ENCODE data around the gene DLG2.

The DLG2 gene

DNA sequence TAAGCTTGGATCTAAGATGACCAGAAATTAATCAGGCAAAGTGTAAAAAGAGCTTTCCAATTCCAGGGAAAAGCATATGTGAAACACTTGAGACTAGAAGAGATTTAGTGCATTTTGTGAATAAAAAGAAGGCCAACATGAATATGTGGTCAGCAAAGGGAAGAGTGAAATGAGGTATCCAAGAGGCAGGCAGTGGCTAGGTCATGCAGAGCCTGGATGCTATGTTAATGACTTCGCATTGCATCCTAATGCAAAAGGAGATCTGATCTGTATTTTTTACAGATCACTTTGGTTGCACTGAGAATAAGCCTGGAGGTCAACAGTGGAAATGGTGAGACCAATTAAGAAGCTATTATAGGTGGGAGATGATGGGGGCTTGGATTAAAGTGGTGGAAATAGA lies 1699.7 kb downstream of the DLG2 start:
- TF ChIP-seq CTCF (IDR thresholded peaks at IDR 0.05; ENCODE audit: low read depth, low read length): no peak
- DNase-seq (ENCODE audit: low read depth, low spot score): no peak
- no peak overlapping the region for H3K4me3 ChIP-seq (ENCODE audit: low read depth, low read length)
- in situ Hi-C loops (cut with HindIII; ENCODE audit: low sequenced_read_pairs): no loop called here

- no peak for DNase-seq (ENCODE audit: low read depth, low spot score)
- in situ Hi-C loops (cut with HindIII; ENCODE audit: low sequenced_read_pairs): no loop called here
- no peak for TF ChIP-seq CTCF (IDR thresholded peaks at IDR 0.05; ENCODE audit: low read depth, low read length)
- H3K4me3 ChIP-seq (ENCODE audit: low read depth, low read length): no peak overlapping the region
Observed at GRCh38 chr11:83924795-83925542, 1702.2 kb downstream of the DLG2 start.

GRCh38 chr11:83923961-83924360 lies 1703.2 kb downstream of the DLG2 start:
- no peak for DNase-seq (ENCODE audit: low read depth, low spot score)
- in situ Hi-C loops (cut with HindIII; ENCODE audit: low sequenced_read_pairs): no loop called here
- no peak overlapping the region for H3K4me3 ChIP-seq (ENCODE audit: low read depth, low read length)
- no peak for TF ChIP-seq CTCF (IDR thresholded peaks at IDR 0.05; ENCODE audit: low read depth, low read length)

DNA sequence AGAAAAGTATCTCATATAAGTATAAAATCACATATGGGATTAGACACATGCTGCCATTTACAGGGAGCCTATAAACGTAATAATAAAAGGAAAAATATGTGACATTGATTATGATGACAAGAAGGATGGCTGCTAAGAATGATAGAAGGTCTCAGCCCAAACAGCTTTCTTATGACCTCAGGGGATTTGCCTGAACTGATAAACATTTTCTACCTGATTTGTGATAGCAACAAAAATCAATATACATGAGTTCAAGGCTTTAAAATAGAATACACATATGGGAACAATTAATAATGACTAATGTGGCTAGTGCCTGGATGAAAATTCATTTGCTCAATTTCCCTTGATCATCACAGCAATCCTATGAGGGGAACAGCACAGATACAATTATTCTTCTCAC lies 1704.2 kb downstream of the DLG2 start:
- TF ChIP-seq CTCF (IDR thresholded peaks at IDR 0.05; ENCODE audit: low read depth, low read length): no peak
- H3K4me3 ChIP-seq (ENCODE audit: low read depth, low read length): no peak overlapping the region
- in situ Hi-C loops (cut with HindIII; ENCODE audit: low sequenced_read_pairs): no loop called here
- DNase-seq (ENCODE audit: low read depth, low spot score): no peak

DNA sequence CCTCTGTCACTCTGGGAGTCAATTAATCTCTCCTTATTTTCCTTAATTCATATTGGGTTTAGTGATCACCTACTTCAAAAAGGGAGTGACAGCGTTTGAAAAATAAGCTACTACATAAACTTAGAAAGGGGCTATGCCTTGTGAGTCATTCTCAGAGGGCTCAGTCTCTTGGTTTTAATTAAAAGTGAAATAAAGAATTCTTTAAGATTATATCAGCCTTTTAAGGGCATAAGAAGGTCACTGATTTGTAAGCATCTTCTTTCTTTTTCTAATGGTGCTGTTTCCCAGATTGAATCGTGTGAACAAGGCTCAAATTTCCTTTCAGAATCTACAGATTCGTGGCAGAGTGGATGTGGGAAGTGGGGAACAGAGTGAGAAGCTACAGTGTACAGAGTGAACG lies 1704.8 kb downstream of the DLG2 start:
- in situ Hi-C loops (cut with HindIII; ENCODE audit: low sequenced_read_pairs): no loop called here

GRCh38 chr11:83921447-83922192 lies 1705.5 kb downstream of the DLG2 start:
- no peak overlapping the region for H3K4me3 ChIP-seq (ENCODE audit: low read depth, low read length)
- no peak for DNase-seq (ENCODE audit: low read depth, low spot score)
- no peak for TF ChIP-seq CTCF (IDR thresholded peaks at IDR 0.05; ENCODE audit: low read depth, low read length)
- in situ Hi-C loops (cut with HindIII; ENCODE audit: low sequenced_read_pairs): no loop called here

More for the DNA sequence above, 1704.8 kb downstream of the DLG2 start:
- H3K4me3 ChIP-seq (ENCODE audit: low read depth, low read length): no peak overlapping the region
- DNase-seq (ENCODE audit: low read depth, low spot score): no peak
- TF ChIP-seq CTCF (IDR thresholded peaks at IDR 0.05; ENCODE audit: low read depth, low read length): no peak

Data from astrocyte of the spinal cord (primary cell).